22Rv1 (cell line): ENCODE data around the gene PTPN13.

ENCODE experiments used
- CTCF ChIP-seq: fragments of 450-650 bp; IDR thresholded peaks from 2 replicates; pipeline ENCODE4 v1.5.1; 2017; ENCODE audit warnings: mild to moderate bottlenecking
- ZFX ChIP-seq: fragments of 450-650 bp; IDR thresholded peaks from 2 replicates; pipeline ENCODE4 v1.6.1; 2017; ENCODE audit warnings: antibody characterized with exemption, borderline replicate concordance

- TF ChIP-seq CTCF (no peak), ZFX (no peak)
Measured at GRCh38 chr4:86678796-86679195, 84.7 kb downstream of the PTPN13 start.
